Measurements from ENCODE around the gene PGBD5.

Gene PGBD5

DNA sequence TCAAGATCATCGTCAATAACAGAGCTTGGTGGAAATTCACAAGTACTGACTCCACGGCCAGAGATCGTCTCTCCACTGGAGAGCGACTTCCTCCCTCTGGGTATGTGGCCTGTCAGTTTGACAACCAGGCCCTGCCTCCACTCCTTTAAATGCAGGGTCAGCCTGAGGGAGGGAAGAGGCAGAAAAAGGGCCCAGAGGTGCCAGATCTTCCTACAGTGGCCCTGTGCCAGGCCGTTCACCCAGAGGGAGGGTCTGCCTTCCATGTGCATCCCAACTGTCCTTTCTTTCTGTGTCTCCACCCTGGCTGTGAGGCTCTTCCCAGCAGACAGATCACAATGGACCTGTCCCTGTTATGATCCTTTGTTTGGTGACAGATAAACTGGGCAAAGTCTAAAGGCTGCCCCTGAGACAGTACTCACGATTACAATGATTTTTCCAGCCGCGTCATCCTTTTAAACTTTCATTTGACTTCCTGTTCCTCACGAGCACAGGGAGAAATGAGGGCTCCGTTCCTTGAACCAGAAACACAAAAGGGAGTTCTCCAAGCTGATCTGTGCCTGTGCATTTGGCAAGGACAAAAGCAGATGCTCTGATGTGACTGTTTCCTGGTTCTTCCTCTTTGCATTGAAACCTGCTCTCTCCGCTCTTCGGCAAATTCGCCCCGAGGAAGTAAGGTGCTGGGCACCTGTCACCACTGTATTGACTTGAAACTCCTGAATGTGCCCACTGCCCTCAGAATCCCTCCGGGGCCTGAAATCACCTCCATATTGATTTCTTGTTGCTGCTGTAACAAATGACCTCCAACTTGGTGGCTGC, 126.7 kb downstream of the PGBD5 start:
- no peak for DNase-seq

DNA sequence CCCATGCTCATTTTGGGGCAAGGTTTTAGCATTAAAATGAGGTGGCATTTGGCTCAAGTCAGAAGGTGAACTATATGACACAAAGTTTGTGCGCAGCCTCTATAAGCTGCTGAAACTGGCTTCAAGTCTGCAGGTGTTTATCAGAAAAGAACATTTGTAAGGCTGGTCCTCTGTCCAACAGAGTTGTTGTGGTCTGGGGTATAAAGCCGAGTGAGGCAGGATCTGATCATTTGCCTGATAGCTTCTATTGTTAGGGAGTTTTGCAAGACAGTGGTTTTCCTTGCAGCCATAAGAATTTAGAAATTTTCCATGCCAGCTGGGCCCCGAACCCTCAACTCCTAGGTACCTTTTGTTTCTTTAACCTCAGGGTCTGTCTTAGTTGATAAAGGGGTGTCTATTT, 130.8 kb downstream of the PGBD5 start:
- no peak for DNase-seq

GRCh38 chr1:230293390-230293700, 132.8 kb downstream of the PGBD5 start:
- no peak for DNase-seq

DNA sequence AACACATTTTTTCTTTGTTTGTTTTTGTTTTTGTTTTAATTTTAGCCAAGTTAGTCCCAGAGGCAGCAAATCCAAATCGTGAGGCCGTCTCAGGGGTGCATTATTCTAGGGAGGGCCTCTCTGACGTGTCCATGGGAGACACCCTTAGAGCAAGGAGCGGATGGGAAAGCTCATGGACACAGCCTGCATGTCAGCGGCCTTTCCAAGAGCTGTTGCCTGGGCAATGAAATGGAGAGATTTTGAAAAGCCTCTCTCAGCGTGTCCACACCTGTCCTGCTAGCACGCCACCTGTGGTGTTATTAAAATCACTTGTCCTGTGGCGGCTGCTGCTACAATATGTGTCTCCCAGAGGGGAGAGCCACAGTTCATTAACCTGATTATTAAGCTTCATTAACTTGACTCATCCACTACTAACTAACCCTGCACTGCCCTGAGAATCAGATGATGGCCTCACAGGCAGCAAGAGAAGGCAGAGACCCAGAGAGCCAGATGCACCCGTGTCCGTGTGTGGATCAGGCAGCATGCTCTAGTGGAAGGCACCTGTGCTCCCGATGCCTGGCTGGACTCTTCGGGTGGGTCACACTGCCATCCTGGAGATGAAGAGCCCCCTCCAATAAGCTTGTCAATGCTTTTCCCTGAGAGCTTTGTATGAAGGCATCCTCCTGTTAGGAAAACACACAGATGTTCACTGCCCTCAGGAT, 133.3 kb downstream of the PGBD5 start:
- DNase-seq: no peak

DNA sequence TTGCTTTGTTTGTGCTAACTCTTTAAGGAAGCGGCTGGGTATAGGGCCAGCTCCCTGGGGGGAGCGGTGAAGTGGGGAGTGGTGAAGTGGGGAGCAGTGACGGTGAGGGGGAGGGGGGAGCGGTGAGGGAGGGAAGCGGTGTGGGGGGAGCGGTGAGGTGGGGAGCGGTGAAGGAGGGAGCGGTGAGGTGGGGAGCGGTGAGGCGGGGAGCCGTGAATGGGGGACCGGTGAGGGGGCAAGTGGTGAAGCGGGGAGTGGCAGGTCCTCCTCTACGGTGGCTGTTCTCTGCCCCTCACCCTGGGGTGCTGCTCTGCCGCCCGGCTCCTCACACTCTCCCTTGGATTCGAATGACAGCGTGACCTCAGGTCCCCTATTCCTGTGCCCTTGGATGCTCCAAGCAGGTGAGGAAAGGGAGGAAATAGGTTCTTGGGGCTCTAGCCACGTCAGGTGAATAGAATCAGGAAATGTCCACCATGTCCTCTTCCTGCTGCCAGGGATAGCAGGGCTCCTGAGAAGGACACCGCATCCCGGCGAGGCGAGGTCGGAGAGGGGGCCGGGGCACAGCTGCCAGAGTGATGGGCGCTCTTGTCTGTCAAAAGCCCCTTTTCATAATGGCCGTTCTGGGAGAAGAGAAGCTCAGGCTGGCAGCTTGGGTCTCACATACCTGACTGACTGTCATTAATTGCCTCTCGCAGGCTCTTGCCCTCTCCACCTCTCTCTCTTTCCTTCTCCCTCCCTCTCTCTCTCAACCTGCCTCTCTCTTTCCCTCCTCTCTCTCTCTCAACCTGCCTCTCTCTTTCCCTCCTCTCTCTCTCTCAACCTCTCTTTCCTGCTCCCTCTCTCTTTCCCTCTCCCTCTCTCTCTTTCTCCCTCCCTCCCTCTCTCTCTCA, 134.2 kb downstream of the PGBD5 start:
- DNase-seq: no peak

DNA sequence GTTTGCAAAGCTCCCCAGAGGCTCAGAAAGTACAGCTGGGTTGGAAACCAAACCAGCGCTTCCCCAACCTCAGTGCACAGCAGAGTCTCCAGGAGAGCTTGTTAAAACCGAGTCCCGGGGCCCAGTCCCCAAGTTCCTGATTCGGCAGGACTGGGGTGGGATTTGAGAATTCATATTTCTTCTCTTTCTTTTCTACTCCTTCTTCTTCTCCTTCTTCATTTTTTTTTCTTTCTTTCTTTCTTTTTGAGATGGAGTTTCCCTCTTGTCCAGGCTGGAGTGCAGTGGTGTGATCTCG, 136.8 kb downstream of the PGBD5 start:
- DNase-seq: no peak

GRCh38 chr1:230288641-230289349, 137.3 kb downstream of the PGBD5 start:
- no peak for DNase-seq

GRCh38 chr1:230287674-230288315, 138.3 kb downstream of the PGBD5 start:
- DNase-seq: no peak

- DNase-seq: no peak
Measured at GRCh38 chr1:230286890-230287269, 139.3 kb downstream of the PGBD5 start.

GRCh38 chr1:230286166-230286889, 139.8 kb downstream of the PGBD5 start:
- no peak for DNase-seq

DNA sequence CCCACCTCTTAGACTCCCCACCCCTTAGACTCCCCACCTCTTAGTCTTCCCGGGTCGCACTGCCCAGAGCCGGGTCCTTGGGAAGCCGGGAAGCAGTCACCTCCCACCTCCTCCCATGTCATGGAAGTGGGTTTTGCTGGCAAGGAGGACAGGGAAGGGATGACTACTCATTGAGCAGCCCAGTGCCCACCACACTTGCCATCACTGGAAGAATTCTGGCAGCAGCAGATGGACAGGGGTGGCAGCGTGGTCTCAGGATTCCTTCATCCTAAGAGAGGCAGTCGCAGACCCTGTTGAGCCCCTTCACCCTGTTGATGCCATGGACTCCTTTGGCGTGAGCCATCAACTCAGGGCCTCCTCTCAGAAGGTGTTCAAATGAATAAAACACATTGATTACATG, 140.8 kb downstream of the PGBD5 start:
- DNase-seq: no peak

DNA sequence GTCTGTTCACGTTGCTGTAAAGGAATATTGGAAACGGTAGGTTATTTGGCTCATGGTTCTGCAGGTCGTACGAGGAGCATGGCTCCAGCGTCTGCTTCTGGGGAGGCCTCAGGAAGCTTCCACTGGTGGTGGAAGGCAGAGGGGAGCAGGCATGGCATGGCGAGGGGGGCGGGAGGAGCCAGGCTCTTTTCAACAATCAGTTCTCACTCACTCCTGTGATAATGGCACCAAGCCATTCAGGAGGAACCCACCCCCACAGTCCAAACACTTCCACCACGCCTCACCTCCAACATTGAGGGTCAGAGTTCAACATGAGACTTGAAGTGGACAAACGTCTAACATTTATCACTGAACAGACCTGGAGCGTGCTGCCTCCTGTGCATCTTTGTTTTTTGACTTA, 141.2 kb downstream of the PGBD5 start:
- DNase-seq: no peak

- no peak for DNase-seq
Measured at GRCh38 chr1:230283678-230284077, 142.5 kb downstream of the PGBD5 start.

DNA sequence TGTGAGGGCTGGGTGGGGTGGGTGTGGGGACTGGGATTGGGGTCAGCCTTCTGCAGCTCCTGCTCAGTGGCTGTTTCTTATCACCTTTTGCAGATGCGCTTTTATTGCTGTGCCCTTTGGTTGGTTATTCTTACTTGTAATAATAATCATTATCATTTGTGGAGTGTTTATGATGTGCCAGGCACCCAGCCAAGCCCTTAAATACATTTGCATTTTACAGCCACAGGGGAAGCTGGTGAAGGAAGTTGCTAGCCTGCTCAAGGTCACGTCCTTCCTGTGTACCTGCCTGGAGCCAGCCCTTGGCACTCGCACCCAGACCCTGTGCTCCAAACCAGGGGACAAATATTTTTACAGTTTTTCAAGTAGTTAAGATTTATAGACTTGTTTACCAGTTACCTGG, 144.0 kb downstream of the PGBD5 start:
- DNase-seq: no peak

GRCh38 chr1:230281556-230281955, 144.6 kb downstream of the PGBD5 start:
- no peak for DNase-seq

DNA sequence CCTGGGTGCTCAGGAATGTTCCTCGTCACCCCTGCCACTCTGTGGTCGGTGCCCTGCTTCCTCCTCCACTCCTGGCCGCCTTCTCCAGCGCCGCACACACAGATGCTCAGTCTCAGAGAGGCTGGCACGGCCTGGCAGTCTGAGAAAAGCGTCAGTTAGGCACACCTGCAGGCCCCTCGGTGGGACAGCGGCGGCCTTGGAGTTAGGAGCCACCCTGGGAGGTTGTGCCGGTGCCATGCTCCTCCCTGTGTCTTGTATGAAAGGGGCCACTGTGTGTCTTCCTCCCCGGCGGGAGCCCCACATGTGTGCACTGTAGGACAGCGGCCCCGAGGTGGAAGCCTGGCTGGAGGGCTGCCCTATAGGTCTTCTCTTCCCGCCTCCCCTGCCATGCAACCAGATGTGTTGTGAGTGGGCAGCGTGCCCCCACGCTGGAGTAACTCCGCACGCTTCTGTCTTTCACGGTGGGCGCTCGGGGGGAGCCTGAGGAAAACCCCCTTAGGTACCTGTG, 145.2 kb downstream of the PGBD5 start:
- DNase-seq: no peak

GRCh38 chr1:230280054-230280795, 145.9 kb downstream of the PGBD5 start:
- no peak for DNase-seq

- DNase-seq: no peak
Measured at GRCh38 chr1:230279583-230279945, 146.6 kb downstream of the PGBD5 start.

DNA sequence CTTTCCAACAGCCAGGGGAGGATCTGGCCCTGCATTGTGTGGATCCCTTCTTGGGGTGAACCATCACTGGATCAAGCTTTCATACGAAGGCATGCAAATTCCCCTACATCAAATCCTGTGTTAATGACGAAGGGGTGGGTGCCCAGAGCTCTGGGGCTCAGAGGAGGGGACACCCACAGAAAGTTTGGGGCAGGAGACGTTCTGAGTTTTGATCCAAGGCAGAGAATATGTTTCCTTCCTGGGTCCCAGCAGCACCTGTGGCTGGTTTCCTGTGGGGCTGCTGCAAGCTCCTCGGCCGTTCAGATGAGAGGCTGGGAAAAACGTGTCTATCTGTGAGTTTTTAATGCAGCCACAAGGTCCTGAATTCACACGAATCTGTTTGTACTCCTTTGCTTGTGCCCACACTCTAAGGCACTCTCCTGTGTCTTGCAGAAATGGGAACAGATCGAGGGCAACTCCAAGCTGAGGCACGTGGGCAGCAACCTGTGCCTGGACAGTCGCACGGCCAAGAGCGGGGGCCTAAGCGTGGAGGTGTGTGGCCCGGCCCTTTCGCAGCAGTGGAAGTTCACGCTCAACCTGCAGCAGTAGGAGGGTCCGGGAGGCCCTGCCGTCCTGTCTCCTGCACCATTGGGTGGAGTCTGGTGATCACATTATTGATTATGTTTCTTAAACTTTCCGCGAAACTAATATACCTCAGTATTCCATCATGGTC, 147.1 kb downstream of the PGBD5 start:
- no peak for DNase-seq

DNA sequence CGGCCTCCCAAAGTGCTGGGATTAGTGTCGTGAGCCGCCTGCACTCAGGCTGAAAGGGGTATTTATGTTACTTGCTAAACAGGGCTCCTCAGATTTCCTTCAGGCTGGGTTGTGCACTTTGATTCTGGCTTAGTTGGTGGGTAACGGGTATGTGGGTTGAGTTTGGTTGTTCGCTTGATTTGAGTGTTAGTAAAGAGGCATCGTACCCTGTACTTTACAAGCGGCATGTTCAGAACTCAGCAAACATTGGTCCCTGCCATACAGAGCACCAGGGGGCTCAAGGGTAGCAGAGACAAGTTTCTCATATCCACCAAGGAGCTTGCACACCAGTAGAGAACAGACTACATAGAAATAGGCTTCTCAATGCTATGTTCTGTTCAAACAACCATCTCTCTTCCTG, 147.8 kb downstream of the PGBD5 start:
- DNase-seq: no peak

Data from activated T-cell treated with anti-CD3 and anti-CD28 coated beads, Interleukin-2, amount 50 U/mL, for 1 hour (primary cell).